ENCODE measurements around the gene KCTD12.
"Not testable (repeated sequence)": the region's sequence is repeated elsewhere in the genome, so short reads cannot be mapped to it uniquely, and the experiment has no call there.

Gene KCTD12

GRCh38 chr13:76903544-76904162 is 17.4 kb upstream of the KCTD12 start:
- no peak for DNase-seq (ENCODE audit: low spot score)

DNA sequence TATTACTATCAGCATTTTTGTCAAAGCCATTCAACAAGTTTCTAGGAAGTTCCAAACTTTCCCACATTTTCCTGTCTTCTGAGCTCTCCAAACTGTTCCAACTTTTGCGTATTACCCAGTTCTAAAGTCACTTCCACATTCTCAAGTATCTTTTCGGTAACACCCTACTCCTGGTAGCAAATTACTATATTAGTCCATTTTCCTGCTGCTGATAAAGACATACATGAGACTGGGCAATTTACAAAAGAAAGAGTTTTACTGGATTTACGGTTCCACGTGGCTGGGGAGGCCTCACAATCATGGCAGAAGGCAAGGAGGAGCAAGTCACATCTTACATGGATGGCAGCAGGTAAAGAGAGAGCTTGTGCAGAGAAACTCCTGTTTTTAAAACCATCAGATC is 12.9 kb upstream of the KCTD12 start:
- not testable (repeated sequence) for H3K4me3 ChIP-seq; DNase-seq (ENCODE audit: low spot score); H3K27ac ChIP-seq

More at GRCh38 chr13:76903544-76904162, 17.4 kb upstream of the KCTD12 start:
- Histone ChIP-seq H3K27ac (no peak overlapping the region), H3K4me3 (no peak overlapping the region)
- TF ChIP-seq CTCF (IDR thresholded peaks at IDR 0.05), result peak; percentile 90

- DNase-seq (ENCODE audit: low spot score); H3K4me3 ChIP-seq; H3K27ac ChIP-seq: not testable (repeated sequence)
These were observed 11.0 kb upstream of the KCTD12 start for GRCh38 chr13:76897171-76897570.

DNA sequence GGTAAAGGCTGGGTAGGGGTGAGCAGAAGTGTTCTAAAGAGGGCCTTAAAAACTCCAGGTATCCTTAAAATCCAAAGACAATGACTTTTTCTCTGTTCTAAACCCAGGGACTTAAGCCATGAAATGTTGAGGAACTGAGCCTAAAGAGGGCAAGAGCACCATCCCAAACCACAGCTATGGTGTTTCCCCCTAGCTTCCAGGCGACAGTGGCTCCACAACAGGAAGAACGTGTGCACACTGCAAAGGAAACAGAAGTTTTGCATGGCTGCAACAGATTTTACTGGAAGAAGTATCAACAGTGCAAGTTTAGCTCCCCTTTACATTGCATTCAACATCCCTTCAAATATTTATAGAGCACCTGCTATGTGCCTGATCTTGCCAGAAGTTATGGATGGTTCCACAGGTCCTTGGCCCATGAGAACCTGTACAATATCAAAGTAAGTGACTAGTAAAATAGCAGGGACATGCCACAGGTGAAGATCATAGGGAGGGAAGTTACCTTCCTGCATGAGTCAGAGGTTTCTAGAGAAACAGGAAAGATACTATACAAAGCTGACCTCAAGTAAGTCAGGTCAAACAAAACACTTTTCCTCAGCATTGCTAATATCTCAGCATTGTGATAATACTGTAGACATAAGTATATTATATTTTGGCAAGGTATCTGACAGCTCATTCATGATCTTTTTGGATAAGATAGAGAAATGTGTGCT is 8.4 kb upstream of the KCTD12 start:
- no peak for DNase-seq (ENCODE audit: low spot score)
- Histone ChIP-seq H3K27ac (no peak overlapping the region), H3K4me3 (no peak overlapping the region)
- no peak for TF ChIP-seq CTCF (IDR thresholded peaks at IDR 0.05)

- H3K27ac ChIP-seq, result no peak overlapping the region
- TF ChIP-seq CTCF (IDR thresholded peaks at IDR 0.05), result no peak
- no peak for DNase-seq (ENCODE audit: low spot score)
- no peak overlapping the region for H3K4me3 ChIP-seq
These were observed 6.3 kb upstream of the KCTD12 start for GRCh38 chr13:76892488-76892887.

DNA sequence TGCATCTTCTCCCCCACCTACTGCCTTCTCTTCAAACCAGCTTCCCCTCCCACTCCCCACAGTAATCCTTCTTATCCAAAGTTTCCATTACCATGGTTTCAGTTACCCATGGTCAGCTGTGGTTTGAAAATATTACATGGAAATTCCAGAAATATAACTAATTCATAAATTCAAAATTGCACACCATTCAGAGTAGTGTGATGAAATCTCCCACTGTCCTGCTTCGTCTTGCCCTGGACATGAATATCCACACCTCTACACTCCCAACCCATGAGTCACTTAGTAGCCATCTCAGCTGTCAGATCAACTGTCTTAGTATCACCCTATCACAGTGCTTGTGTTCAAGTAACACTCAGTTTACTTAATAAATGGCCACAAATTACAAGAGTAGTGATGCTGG is 3.8 kb upstream of the KCTD12 start:
- no peak for DNase-seq (ENCODE audit: low spot score)
- H3K4me3 ChIP-seq, result no peak overlapping the region
- no peak for TF ChIP-seq CTCF (IDR thresholded peaks at IDR 0.05)
- no peak overlapping the region for H3K27ac ChIP-seq

DNA sequence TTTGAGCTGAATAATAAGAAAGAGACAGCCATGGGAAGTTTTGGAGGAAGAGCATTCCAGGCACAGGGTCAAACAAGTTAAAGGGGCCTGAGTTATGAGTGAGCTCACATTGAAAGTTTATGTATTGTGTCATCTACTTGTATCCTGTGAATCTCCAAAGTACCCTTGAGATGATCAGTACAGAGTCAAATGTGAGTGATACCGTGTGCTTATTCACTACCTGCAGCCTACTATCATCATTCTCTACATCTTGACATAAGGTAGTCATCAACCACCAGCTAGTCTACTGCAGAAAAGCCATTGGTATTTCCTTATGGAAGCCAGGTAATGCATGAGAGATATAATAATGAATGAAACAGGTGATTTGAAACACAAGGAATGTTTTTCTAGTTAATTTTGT is 3.0 kb upstream of the KCTD12 start:
- TF ChIP-seq CTCF (IDR thresholded peaks at IDR 0.05), result no peak
- DNase-seq (ENCODE audit: low spot score), result no peak
- Histone ChIP-seq H3K27ac (no peak overlapping the region), H3K4me3 (no peak overlapping the region)

DNA sequence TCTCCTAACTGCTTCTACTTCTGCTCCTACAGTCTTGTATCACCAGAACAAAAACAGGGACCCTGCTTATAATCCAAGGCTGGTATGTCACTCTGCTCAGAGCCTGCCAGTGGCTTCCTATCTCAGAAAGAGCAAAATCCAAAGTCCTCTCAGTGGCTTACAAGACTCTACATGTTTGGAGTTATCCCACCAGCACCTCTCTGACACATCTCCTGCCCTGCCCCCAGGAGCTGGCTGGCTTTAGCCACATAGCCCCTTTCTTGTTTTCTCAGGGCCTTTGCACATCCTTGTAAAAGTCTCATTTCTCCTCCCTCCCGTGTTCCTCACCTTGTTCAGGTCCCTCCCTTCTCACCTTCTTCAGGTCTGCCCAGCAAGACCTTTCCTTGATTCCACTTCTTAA is 2.2 kb upstream of the KCTD12 start:
- TF ChIP-seq CTCF (IDR thresholded peaks at IDR 0.05), result no peak
- Histone ChIP-seq H3K4me3 (no peak overlapping the region), H3K27ac (no peak overlapping the region)
- no peak for DNase-seq (ENCODE audit: low spot score)
